Cardiac fibroblast (primary cell): ENCODE results near the gene EPHA6.

Experiments
- DNase-seq, 2 donors: peaks; one replicate each; pipeline versions ENCODE4 v3.0.0 to v3.0.0-alpha.2; 2010; ENCODE audit warnings: low read depth in 2 of 2
- H3K4me3 ChIP-seq, 2 donors: replicated peaks in 1 of 2; 1 replicate in 1 of 2; 2 replicates in 1 of 2; pipeline ENCODE4 v1.5.1; 2011; ENCODE audit warnings: low read depth in 2 of 2, low read length in 2 of 2, mild to moderate bottlenecking in 2 of 2, moderate library complexity in 1 of 2
- CTCF ChIP-seq: IDR thresholded peaks from one replicate; pipeline ENCODE4 v1.5.1; 2011; ENCODE audit warnings: low read depth, mild to moderate bottlenecking, low read length, inconsistent platforms

The EPHA6 gene

GRCh38 chr3:97197083-97197482, 382.7 kb downstream of the EPHA6 start:
- no peak for DNase-seq
- TF ChIP-seq CTCF: no peak
- no peak overlapping the region for H3K4me3 ChIP-seq

GRCh38 chr3:97197830-97198229, 383.4 kb downstream of the EPHA6 start:
- no peak overlapping the region for H3K4me3 ChIP-seq
- no peak for TF ChIP-seq CTCF
- no peak for DNase-seq

GRCh38 chr3:97200387-97200786, 386.0 kb downstream of the EPHA6 start:
- H3K4me3 ChIP-seq: no peak overlapping the region
- no peak for TF ChIP-seq CTCF
- DNase-seq: no peak

- no peak for TF ChIP-seq CTCF
- DNase-seq: no peak
- H3K4me3 ChIP-seq: no peak overlapping the region
Observed at GRCh38 chr3:97201814-97202213, 387.4 kb downstream of the EPHA6 start.

- DNase-seq: no peak
- TF ChIP-seq CTCF: no peak
- H3K4me3 ChIP-seq: no peak overlapping the region
Observed at GRCh38 chr3:97228966-97229365, 414.6 kb downstream of the EPHA6 start.

- no peak for TF ChIP-seq CTCF
- no peak overlapping the region for H3K4me3 ChIP-seq
- DNase-seq: no peak
Observed at GRCh38 chr3:97230486-97230885, 416.1 kb downstream of the EPHA6 start.

GRCh38 chr3:97232393-97233034, 418.1 kb downstream of the EPHA6 start:
- no peak for TF ChIP-seq CTCF
- no peak for DNase-seq
- H3K4me3 ChIP-seq: no peak overlapping the region
